ENCODE data around the gene SLC39A13.

The SLC39A13 gene

GRCh38 chr11:47407746-47408590 lies at the start of gene SLC39A13:
Gene SLC39A13, plus strand, starts transcription at chr11:47408590. Its CDS starts 1,505 bp downstream, at chr11:47410095.
- peak; percentile 98 for DNase-seq (ENCODE audit: low spot score)

GRCh38 chr11:47358731-47359051 lies 49.7 kb upstream of the SLC39A13 start:
- no peak for DNase-seq (ENCODE audit: low spot score)

- DNase-seq (ENCODE audit: low spot score) = no peak
These were observed 49.2 kb upstream of the SLC39A13 start for GRCh38 chr11:47359162-47359561.

GRCh38 chr11:47359586-47359985 lies 48.8 kb upstream of the SLC39A13 start:
- DNase-seq (ENCODE audit: low spot score) = no peak

- DNase-seq (ENCODE audit: low spot score) = no peak
These were observed 48.0 kb upstream of the SLC39A13 start for GRCh38 chr11:47360341-47360740.

- no peak for DNase-seq (ENCODE audit: low spot score)
These were observed 47.0 kb upstream of the SLC39A13 start for GRCh38 chr11:47361419-47361818.

- DNase-seq (ENCODE audit: low spot score) = no peak
These were observed 42.3 kb upstream of the SLC39A13 start for GRCh38 chr11:47366020-47366490.

GRCh38 chr11:47369676-47370075 lies 38.7 kb upstream of the SLC39A13 start:
- DNase-seq (ENCODE audit: low spot score) = no peak

- DNase-seq (ENCODE audit: low spot score) = no peak
These were observed 36.0 kb upstream of the SLC39A13 start for GRCh38 chr11:47372422-47372821.

GRCh38 chr11:47373876-47374719 lies 34.3 kb upstream of the SLC39A13 start:
- peak; percentile 90 for DNase-seq (ENCODE audit: low spot score)

- no peak for DNase-seq (ENCODE audit: low spot score)
These were observed 33.7 kb upstream of the SLC39A13 start for GRCh38 chr11:47374720-47375019.

GRCh38 chr11:47375020-47375419 lies 33.4 kb upstream of the SLC39A13 start:
- DNase-seq (ENCODE audit: low spot score) = no peak

GRCh38 chr11:47375546-47376085 lies 32.8 kb upstream of the SLC39A13 start:
- DNase-seq (ENCODE audit: low spot score) = no peak

GRCh38 chr11:47376107-47376524 lies 32.3 kb upstream of the SLC39A13 start:
- DNase-seq (ENCODE audit: low spot score) = no peak

- DNase-seq (ENCODE audit: low spot score) = no peak
These were observed 31.6 kb upstream of the SLC39A13 start for GRCh38 chr11:47376525-47377371.

GRCh38 chr11:47377571-47378009 lies 30.8 kb upstream of the SLC39A13 start:
- DNase-seq (ENCODE audit: low spot score) = no peak

GRCh38 chr11:47378010-47378835 lies 30.2 kb upstream of the SLC39A13 start, which contains the start of gene SPI1:
Gene SPI1, minus strand, starts transcription at chr11:47378547. Its CDS starts 194 bp downstream, at chr11:47378353.
- no peak for DNase-seq (ENCODE audit: low spot score)

- no peak for DNase-seq (ENCODE audit: low spot score)
These were observed 29.6 kb upstream of the SLC39A13 start for GRCh38 chr11:47378836-47379170.

- no peak for DNase-seq (ENCODE audit: low spot score)
These were observed 29.1 kb upstream of the SLC39A13 start for GRCh38 chr11:47379317-47379716.

- no peak for DNase-seq (ENCODE audit: low spot score)
These were observed 28.3 kb upstream of the SLC39A13 start for GRCh38 chr11:47380078-47380477.

- DNase-seq (ENCODE audit: low spot score) = no peak
These were observed 25.3 kb upstream of the SLC39A13 start for GRCh38 chr11:47383071-47383470.

Data from iPS-NIHi11 (cell line).